A172 (cell line): ENCODE measurements around the gene CEMIP. TPM values are rescaled to one million over a fixed set of nuclear protein-coding genes. Genes with fewer than 3 reads are reported as not detected.
"Not testable (repeated sequence)": the region's sequence is repeated elsewhere in the genome, so short reads cannot be mapped to it uniquely, and the experiment has no call there.

Experiments
- DNase-seq: peaks from one replicate; pipeline ENCODE4 v3.0.0-alpha.2; 2015; ENCODE audit warnings: low spot score
- total RNA-seq: library from RNA; depleted of rRNA; stranded (reverse); fragments of >200 nt; shearing (Covaris generic); gene quantifications from 2 replicates; pipeline ENCODE4 v1.2.3, GENCODE V29; 2014

The CEMIP gene
- total RNA-seq, 1 experiment from 2014 or later: 7.3 TPM

GRCh38 chr15:80760960-80761359, 18.2 kb upstream of the CEMIP start:
- DNase-seq: no peak

- no peak for DNase-seq
Measured at GRCh38 chr15:80761754-80762153, 17.4 kb upstream of the CEMIP start.

- not testable (repeated sequence) for DNase-seq
Measured at GRCh38 chr15:80763235-80763634, 15.9 kb upstream of the CEMIP start.

- DNase-seq: no peak
Measured at GRCh38 chr15:80764535-80764934, 14.6 kb upstream of the CEMIP start.

GRCh38 chr15:80766275-80766674, 12.9 kb upstream of the CEMIP start:
- no peak for DNase-seq

DNA sequence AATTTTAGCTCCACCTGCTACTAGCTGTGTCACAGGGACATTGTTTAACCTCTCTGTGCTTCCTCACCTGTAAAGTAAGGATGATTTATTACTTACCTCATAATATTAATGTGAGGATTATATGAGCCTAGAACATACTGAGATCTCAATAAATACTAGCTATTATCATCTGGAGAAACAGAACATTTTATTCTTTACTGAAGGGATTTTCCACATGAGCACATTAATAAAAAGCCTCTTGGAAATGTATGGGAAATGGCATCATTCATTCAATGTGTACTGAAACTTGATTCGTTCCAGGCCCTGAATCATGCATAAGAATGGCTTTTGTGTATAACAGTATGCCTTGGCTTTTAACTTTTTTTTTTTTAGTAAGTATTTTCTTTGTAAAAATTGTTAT, 11.0 kb upstream of the CEMIP start:
- no peak for DNase-seq

- no peak for DNase-seq
Measured at GRCh38 chr15:80769153-80769828, 9.9 kb upstream of the CEMIP start.

DNA sequence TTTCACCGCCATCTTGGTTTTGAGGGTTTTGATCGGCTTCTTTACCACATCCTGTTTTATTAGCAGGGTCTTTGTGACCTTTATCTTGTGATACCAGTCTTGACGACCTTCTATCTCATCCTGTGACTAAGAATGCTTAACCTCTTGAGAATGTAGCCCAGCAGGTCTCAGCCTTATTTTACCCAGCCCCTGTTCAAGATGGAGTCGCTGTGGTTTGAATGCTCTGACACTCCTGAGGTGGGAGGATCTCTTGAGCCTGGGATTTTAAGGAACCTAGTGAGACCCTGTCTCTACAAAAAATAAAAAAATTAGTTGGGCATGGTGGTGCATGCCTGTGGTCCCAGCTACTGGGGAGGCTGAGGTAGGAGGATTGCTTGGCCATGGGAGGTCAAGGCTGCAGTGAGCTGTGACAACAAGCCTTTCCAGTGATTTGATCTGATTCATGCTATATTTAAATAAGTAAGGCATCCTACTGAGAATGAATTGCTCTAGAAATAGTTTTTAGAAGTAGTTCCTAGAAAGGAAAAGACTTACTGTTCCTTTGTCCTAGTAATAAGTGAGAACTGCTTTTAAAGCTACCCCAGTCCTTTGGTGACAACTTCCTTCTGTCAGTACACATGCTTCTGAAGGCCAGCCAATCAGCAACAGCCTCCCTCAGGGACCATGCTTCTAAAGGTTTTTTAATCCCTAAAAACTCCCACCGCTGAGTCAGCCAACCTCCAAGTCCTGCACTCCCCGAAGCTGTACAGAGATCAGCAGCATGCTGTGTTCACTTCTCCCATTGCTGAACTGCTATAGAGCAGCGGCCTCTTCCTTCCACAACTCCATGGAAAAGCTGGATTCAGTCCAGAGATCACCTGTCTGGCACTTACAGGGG, 9.1 kb upstream of the CEMIP start:
- no peak for DNase-seq

DNA sequence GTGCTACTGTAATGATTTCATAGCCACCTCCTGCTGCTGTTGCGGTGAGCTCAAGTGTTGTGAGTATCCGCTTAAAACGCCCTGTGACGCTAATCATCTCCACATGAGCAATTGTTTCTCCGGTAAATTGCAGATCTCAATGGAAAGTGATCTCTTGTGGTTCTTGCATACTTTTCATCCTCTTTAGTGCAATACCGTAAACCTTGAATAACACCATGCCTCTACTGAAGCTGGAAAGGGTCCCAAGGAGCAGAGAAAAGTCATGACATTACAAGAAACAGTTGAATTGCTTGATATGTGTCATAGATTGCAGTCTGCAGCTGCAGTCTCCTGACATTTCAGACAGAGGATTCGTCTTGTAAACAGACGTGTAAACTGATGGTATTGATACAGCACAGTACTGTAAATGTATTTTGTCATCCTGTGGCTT, 6.0 kb upstream of the CEMIP start:
- DNase-seq: no peak

DNA sequence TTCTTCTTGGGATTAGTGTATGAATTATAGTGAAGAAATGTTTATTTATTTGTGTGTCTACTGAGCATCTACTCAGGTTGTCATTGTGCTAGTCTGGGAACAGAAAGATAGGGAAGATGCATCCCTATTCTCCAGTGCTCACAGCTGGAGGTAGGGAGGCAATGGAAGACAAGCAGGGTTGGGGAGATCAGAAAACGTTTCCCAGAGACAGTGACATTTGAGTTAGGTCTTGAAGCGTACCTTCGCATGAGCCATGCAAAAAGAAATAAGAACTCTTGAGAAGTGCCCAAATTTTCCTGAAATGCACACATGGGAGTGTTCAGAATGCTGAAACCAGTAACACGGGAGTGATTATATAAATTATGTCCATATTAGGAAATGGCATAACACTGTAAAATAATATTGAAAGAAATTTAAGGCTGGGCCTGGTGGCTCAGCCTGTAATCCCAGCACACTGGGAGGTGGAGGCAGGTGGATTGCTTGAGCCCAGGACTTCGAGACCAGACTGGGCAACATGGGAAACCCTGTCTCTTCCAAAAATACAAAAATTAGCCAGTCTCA, 5.3 kb upstream of the CEMIP start:
- DNase-seq: no peak

DNA sequence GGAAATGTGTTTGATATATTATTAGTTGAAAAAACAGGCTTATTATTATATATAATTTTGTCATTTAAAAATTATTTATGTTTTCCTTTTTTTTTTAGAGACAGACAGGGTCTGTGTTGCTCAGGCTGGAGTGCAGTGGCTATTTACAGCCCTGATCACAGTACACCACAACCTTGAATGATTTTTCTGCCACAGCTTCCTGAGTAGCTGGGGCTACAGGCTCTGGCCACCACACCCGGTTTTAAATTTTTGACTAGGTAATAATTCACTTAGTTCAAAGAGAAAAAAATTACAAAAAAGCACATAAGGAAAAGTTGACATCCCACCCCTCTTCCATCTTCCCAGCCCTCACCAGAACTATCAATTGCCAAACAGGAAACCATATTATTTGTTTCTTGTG, 4.7 kb upstream of the CEMIP start:
- DNase-seq: no peak

DNA sequence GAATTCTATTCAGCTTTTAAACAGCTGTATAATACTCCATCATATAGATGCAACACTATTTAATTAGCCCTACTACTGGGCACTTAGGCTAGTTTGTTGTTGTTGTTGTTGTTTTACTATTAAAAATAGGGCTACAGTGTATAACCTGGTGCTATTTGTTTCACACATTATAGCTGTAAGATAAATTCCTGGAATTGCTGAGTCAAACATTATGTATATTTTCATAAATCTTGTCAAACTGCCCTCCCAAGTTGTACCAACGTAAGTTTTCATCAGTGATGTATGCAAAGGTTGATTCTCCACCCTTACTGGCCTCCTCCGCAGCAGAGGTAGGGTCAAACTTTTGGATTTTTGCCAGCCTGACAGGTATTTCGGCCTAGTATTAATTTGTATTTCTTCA, 3.8 kb upstream of the CEMIP start:
- no peak for DNase-seq

GRCh38 chr15:80776420-80777045, 2.6 kb upstream of the CEMIP start:
- peak; percentile 57 for DNase-seq

GRCh38 chr15:80777137-80777536, 2.0 kb upstream of the CEMIP start:
- DNase-seq: peak; percentile 49

- no peak for DNase-seq
Measured at GRCh38 chr15:80777826-80778620, 1.1 kb upstream of the CEMIP start.

GRCh38 chr15:80778621-80778963, 578 bp upstream of the CEMIP start:
- DNase-seq: no peak

GRCh38 chr15:80779658-80780415, 667 bp downstream of the CEMIP start:
- DNase-seq: no peak

DNA sequence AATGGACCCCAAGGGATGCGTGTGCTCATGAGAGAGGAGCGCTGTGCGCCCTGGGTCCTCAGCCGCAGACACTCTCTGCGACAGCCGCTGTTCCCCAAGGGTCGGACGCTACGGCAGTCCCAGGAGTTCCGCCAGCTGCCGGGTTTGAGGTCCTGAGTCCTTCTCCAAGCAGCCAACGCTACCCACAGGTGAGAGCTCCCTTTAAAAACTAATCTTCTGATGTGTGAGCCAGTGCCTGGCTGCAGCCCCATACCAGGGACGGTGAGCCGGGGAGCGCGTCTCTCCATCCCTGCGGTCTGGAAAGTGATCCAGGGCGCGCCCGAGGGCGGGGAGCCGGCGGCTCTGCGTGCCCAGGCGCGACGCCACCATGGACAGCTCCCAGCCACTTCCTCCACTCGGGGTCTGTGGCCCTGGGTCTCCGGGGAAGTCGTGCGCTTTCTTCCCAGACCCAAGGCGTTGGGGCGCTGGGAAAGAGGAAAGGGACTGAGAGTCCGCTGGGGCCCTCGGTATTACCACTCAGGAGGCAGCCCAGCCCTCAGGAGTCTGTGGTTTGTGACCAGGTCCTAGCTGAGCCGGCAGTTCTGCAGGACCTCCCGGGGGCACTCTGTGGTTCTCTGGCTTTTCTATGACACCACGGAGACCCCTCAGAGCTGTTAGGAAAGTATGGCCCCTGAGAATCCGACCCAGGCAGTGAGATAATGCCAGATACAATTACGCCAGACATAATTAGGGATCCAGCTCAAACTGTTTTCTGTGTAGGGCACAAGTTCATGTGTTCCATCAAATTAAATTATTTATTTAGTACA, 1.4 kb downstream of the CEMIP start:
- no peak for DNase-seq

- no peak for DNase-seq
Measured at GRCh38 chr15:80783260-80783659, 4.1 kb downstream of the CEMIP start.

GRCh38 chr15:80785335-80785734, 6.2 kb downstream of the CEMIP start:
- no peak for DNase-seq
